HG03457 (cell line): Measurements from ENCODE around the gene SMCO2.

Source experiments
- ATAC-seq: cut with Tn5 transposase; IDR thresholded peaks from one replicate; pipeline ENCODE4 v1.9.1; 2021; ENCODE audit warnings: moderate number of reproducible peaks; ENCODE audit not compliant: unreplicated experiment

Gene SMCO2

GRCh38 chr12:27446436-27446835, at the start of gene SMCO2:
Gene SMCO2, plus strand, starts transcription at chr12:27446736. Its CDS starts 23,896 bp downstream, at chr12:27470632.
- ATAC-seq = no peak

DNA sequence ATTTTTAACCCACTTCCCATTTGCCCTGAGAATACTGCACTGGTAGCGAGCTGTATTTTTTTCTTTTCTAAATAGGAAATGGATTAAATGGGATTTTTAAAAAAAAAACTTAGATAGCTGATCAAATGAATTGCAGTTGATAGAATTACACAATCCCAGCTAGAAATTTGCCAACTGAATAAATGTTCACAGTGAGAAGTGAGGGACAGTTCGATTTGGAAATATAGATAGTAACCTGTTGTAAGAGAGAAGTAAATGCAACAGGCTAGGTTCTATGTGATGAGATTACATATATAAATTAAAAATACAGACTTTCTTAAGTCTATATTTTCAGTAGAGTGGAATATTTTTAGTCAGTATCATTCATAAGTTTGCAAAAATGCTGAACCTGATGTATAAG, 48.1 kb upstream of the SMCO2 start:
- ATAC-seq = no peak

DNA sequence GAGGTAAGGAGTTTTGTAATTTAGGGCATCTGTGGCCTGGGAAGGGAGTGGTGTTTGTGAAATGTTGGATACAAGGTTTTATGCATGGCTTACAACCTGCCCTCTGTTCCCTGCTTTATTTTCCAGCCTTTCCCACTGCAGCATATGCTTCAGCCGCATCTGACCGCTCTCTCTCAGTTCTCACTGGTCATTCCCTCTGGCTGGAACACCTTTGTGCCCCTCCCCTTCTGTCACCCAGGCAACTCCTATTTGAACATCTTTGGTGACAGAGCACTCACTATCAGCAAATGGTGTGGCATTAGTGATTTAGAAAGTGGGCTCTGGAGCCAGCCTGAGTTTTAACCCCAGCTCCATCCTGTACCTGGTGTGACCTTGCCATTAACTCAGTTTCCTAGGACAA, 47.5 kb upstream of the SMCO2 start:
- ATAC-seq = no peak

DNA sequence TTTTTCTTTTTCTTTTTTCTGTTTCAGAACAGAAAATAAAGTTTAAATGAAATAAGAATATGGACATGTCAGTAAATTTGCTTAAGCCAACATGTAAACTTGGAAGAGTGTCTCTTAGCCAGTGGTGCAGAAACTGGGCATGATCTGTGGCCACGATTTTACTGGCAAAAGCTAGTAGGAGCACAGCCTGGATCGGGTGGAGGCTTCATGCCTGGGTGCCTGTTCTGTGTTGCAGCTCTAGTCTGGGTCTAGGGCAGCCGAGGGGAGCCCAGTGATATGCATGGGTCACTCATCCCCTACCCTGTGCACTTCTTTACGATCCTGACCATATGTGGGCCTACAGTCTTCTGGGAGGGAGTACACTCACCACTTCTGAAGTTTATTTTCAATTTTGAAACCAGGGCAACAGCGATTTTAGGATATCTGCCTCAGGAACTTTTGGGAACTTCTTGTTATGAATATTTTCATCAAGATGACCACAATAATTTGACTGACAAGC, 45.6 kb upstream of the SMCO2 start:
- ATAC-seq = no peak

GRCh38 chr12:27412047-27412446, 34.5 kb upstream of the SMCO2 start:
- ATAC-seq = no peak

GRCh38 chr12:27422697-27423096, 23.8 kb upstream of the SMCO2 start:
- no peak for ATAC-seq

GRCh38 chr12:27424631-27425230, 21.8 kb upstream of the SMCO2 start:
- ATAC-seq = no peak

DNA sequence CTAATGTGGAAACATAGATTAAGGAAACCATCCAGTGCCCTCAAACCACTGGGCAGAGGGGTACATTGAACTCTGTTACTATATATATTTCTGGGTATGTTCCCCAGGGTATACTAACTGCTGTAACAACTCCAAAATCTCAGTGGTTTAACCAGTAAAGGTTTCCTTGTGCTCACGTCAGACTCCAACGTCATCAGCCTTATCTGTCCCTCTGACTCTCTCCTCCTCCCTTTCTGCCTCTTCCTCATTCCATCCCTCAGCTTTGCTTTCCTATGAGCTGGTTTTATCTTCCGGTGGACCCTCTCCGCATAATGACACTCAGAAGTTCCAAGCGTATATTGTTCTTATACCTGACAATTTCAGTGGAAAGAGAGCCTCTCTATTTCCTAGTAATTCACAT, 21.2 kb upstream of the SMCO2 start:
- no peak for ATAC-seq

DNA sequence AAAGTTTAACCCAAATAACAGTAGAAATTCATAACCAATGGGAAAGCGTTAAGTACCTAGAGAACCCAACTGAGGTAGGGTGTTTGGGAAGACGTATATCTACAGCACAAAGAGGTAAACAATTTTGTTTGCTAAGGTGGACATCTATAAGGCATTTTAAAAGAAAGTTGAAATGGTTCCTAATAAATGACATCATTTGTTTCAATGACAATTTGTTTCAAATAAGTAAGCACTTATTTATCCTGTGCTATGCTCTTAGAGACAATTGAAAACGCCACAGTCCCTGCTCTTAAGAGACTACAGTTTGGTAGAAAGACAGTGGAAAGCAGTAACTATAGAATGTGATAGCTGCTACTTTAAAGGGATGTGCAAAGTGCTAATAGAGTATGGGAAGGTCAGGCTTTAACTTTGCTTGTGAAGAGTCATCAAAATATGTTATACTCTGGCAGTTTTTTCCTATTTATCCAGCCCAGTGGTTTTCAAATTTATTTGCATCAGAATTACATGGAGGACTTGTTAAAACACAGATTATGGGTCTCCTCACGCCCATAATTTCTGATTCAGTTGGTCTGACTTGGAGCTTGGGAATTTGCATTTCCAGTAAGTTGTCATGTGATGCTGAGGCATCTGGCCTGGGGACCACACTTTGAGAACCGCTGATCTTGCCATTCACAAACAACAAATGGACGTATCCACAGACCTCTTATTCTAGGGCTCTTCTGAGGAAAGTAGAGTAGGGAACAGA, 19.6 kb upstream of the SMCO2 start:
- no peak for ATAC-seq

- no peak for ATAC-seq
Measured at GRCh38 chr12:27427824-27428223, 18.7 kb upstream of the SMCO2 start.

- no peak for ATAC-seq
Measured at GRCh38 chr12:27428466-27428865, 18.1 kb upstream of the SMCO2 start.

DNA sequence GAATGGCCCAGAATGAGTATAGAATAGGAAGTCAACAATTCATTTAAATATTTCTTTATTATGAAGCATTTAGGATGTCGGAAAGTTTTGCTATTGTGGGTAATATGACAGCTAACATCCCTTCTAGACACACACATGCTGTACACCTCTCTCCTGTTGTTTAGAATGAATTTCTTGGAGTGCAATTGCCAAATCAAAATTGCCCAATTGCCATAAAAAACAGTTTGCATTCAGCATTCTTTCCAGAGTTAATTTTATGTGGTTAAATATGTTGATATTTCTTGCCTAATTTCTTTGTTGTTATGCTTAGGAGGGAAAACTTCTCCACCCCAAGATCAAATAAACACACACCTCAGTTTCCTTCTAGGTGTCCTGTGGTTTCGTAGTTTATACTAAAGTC, 16.9 kb upstream of the SMCO2 start:
- no peak for ATAC-seq

DNA sequence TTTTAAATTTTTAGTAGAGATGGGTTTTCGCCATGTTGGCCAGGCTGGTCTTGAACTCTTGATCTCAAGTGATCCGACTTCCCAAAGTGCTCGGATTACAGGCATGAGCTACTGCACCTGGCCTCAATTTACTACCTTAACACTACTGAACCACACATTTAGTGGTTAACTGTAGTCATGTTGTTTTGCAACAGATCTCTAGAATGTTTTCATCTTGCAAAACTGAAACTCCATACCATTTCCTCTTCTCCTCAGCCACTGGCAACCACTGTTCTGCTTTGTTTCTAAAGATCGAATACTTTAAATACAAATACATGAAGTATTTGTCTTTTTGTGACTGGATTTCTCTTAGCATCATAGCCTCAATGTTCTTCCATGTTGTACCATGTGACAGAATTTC, 15.4 kb upstream of the SMCO2 start:
- no peak for ATAC-seq

DNA sequence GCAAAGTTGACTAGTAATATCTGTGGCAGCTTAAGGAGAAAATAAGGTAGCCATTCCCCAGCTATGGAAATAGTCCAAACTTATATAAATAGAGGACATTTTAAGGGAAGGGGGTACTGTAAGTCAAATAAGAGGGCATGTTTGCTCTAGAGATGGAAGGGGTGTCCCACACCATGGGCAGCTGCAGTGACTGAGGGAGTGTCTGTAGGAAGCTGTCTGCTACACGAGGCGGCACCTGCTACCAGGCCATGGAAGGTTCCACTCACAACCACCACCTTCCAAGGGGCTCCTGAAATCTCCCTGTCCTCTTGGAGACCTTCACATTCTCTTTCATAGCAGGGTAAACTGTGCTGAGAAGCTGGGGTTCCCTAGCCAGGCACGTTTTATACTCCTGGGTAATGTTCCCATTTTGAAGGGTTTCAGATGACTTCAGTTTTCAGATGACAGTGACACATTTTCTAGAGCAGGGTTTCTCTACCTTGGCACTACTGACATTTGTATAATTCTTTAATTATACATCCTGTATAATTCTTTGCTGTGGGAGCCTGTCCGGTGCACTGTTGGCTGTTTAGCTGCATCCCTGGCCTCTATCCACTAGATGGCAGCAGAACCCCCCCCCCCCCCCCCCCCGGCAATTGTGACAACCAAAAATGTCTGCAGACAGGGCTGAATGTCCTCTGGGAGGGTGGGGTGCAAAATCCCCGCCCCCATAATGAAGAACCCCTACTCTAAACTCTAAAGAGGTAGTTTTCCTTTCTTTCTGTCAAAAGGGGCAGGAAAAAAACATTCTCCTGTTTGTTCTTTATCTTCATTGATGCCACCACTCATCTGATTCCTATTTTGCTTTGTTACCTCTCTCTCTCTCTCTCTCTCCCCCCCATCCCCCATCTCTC, 11.6 kb upstream of the SMCO2 start:
- no peak for ATAC-seq

GRCh38 chr12:27436029-27436428, 10.5 kb upstream of the SMCO2 start:
- no peak for ATAC-seq

- ATAC-seq = no peak
Measured at GRCh38 chr12:27436768-27437167, 9.8 kb upstream of the SMCO2 start.

DNA sequence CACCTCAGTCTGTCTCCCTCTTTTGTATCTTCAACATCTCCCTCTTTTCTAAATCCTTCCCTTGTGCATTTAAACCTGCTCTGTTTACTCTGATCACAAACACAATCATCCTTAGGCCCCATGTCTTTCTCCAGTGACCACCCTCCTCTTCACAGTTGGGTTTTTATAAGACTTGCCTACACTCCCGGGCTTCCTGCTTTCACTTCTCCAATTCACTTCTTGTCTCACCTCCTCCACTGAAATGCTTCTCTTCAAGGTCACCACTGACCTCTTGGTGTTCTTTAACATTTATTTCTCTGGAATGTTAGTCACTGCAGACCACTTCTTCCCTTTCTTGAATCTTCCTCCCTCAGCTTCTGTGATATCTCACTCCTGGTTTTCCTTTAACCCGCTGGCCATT, 8.7 kb upstream of the SMCO2 start:
- no peak for ATAC-seq

- ATAC-seq = no peak
Measured at GRCh38 chr12:27447761-27448160, 1.2 kb downstream of the SMCO2 start.

DNA sequence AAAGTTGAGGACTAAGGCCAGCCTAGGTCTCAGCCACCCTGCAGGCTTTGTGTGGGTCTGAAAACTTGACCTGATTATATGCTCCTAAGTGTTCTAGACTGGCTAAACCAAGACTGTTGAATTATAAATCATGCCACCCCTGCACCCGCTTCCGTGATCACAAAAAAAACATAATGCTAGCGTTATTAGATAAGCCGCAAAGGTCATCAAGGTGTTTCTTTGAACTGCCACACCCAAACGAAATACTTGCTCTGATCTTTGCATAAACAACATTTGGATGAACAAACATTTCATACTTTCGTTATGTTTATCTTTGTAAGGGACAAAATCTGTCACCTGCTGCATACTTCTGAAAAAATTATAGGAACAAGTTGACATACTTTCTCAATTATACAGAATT, 2.5 kb downstream of the SMCO2 start:
- ATAC-seq = no peak

GRCh38 chr12:27449893-27450534, 3.5 kb downstream of the SMCO2 start:
- ATAC-seq = no peak
